T-helper 2 cell treated with Interferon-gamma antibody and Interleukin-4, amounts not matched to agents 100 ng/mL and 5 ng/mL, for 36 hours (primary cell): Measurements from ENCODE around the gene TAS2R38. TPM values are rescaled to one million over a fixed set of nuclear protein-coding genes. Genes with fewer than 3 reads are reported as not detected.
"Not testable (repeated sequence)": the region's sequence is repeated elsewhere in the genome, so short reads cannot be mapped to it uniquely, and the experiment has no call there.

Experiments used
- intact Hi-C: fragments of 100-400 bp; cut with micrococcal nuclease; formaldehyde crosslinking; loops from one replicate; pipeline ENCODE4 v1.15.1; 2023
- total RNA-seq: library from RNA; stranded (reverse); gene quantifications from 2 replicates; pipeline ENCODE4 v1.2.3, GENCODE V29; 2022

TAS2R38 gene
- total RNA-seq, result not detected in 2 replicates

- intact Hi-C loops, result loop anchor here (10.0 kb wide), 1 partner anchor 1031 kb away; no protein-coding TSS in a partner anchor
Observed at GRCh38 chr7:141973673-141974072, at the start of gene TAS2R38. TSS of gene TAS2R38 (minus strand) at chr7:141973773. CDS start at chr7:141973689, 84 bp downstream.

- intact Hi-C loops, result no loop called here
Observed at GRCh38 chr7:142018154-142018553, 44.6 kb upstream of the TAS2R38 start.

- intact Hi-C loops, result no loop called here
Observed at GRCh38 chr7:142017451-142017850, 43.9 kb upstream of the TAS2R38 start.

- intact Hi-C loops, result no loop called here
Observed at GRCh38 chr7:142012825-142013511, 39.4 kb upstream of the TAS2R38 start.

DNA sequence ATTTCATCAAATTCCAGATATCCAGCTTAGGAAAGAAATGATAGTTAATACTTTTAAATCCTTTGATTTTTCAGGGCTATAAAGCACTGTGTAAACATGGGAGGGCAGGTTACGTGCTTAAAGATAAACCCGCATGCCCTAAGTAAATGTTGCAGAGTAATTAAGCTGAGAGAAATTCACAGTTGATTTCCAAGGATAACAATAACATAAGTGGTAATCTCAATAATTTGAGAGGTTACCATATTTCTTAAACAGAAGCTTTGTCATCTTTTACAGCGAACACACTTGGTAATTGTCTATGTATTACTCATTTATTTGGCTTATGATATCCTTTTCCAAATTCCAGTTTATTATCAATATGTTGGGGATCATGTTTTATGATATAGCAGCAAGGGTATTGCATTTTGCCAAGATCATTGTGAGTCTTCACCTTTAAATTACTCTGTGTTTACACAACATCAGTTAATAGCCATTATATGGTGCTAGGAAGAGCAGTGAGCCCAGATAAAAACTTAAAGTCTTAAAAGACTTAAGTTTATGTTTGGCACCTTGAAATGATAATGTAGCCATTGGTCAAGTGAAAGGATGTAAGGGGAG, 37.5 kb upstream of the TAS2R38 start:
- intact Hi-C loops, result no loop called here

DNA sequence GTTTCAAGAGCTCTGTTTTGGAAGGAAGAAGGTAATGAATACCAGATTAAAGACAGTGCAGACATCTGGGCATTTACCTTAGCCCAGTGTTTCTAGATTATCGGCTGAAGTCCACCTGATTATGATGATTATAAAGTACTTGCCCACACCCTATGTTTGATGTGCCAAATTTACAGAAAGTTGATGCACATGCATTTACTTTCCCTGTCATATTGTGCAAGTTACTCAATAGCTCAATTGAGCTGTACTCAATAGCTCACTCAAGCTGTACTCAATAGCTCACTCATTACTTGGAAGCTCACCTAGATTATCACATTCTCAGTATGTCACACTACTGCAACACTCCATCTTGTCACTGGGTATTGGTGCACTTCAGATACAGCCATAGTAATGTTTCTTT, 35.6 kb upstream of the TAS2R38 start:
- intact Hi-C loops, result no loop called here

- intact Hi-C loops, result no loop called here
Observed at GRCh38 chr7:142006577-142006976, 33.0 kb upstream of the TAS2R38 start.

DNA sequence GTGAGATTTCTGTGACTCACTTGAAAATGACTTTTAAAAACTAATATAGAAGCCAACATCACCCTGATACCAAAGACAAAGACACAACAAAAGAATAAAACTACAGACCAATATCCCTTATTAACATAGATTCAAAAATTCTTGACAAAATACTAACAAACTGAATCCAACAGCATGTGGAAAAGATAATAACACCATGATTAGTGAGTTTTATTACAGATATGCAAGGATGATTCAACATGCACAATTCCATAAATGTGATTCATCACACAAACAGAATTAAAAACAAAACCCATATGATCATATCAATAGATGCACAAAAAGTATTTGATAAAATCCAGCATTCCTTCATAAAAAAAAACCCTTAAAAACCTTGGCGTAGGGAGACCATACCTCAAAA, 28.6 kb upstream of the TAS2R38 start:
- intact Hi-C loops, result no loop called here

DNA sequence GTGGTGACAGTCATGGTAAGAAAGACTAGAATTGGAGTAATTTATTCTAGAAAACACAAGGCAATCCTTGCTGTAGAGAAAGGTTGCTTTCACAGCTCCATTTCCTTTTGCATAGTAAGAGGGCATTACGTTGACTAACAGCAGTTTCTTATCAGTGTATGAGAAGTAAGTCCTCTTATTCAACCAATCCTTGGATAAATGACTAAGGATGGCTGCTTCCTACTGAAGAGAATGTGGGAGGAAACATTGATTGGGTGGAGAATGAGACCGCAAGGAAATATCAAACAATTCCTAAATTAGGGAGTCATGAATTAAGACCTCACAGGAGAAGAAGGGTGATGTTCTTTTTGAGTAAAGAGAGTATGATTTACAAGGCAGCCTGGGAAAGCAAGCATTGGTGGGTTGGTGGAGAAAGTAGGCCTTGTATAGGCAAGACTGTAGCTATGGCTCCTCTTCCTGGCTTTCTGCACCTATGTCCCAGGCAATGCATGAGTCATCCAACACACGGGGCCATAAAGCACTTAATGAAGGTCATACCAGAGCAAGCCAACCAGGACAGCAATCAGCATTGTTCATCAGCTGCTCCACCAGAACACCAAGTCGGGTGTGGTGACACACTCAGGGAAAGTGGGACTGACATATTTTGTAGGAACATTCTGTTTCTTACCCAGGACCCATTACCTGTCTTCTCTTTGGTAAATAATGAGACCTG, 27.7 kb upstream of the TAS2R38 start:
- intact Hi-C loops, result no loop called here

GRCh38 chr7:142000244-142000643, 26.7 kb upstream of the TAS2R38 start:
- intact Hi-C loops, result no loop called here

- intact Hi-C loops, result no loop called here
Observed at GRCh38 chr7:141999058-141999623, 25.6 kb upstream of the TAS2R38 start.

DNA sequence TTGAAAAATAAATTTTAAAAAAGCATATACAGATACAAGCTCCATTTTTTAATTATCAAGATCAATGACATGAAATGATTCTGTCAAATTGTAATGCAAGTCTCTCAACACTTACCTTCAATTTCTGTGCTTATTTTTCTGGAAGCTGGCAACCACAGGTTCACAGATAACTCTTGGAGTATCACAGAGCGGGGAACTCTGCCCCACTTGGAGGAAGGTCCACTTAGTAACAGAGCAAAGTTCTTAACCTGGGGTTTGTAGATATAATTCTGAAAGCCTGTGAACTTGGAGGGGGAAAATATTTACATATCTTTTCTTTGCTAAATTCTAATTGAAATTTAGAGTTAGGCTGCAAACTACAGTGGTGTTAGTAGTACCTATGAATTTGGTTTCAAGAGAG, 19.8 kb upstream of the TAS2R38 start:
- intact Hi-C loops, result no loop called here

GRCh38 chr7:141992688-141993087, 19.1 kb upstream of the TAS2R38 start:
- intact Hi-C loops, result no loop called here

DNA sequence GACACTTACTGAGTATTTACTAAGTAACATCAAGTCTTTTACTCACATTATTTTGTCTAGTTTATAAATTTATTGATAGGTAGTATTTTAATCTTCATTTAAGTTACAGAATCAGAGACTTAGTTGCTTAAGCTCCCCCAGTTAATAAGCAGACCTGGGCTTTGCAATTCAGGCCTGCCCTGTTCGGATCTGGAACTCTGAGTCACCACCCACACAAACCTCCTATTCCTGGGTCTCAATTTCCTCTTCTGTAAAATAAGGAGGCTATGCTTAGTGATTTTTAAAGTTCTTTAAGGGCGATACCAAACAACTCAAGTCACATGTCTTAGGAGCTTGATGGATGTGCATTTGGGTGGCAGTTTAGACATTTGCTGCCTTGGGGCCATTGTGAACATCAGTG, 18.6 kb upstream of the TAS2R38 start:
- intact Hi-C loops, result no loop called here

DNA sequence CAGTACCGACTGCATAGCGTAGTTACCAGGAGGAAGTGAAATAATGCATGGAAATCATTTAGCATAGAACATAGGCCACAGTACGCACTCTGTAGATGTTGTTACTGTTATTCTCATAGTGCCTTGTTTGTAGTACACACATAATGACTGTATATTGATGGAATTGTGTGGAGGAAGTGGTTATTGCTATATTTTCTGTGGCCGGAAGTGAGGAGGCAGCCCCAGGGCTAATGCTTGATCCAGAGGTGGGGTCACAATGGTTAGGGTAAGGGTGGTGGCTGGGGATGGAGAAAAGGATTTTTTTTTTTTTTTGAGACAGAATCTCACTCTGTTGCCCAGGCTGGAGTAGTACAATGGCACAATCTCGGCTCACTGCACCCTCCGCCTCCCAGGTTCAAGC, 17.6 kb upstream of the TAS2R38 start:
- intact Hi-C loops, result no loop called here

- intact Hi-C loops, result no loop called here
Observed at GRCh38 chr7:141990011-141990725, 16.6 kb upstream of the TAS2R38 start.

GRCh38 chr7:141987803-141988202, 14.2 kb upstream of the TAS2R38 start:
- intact Hi-C loops, result not testable (repeated sequence)

GRCh38 chr7:141986923-141987322, 13.3 kb upstream of the TAS2R38 start:
- intact Hi-C loops, result no loop called here

GRCh38 chr7:141985926-141986325, 12.4 kb upstream of the TAS2R38 start:
- intact Hi-C loops, result not testable (repeated sequence)

- intact Hi-C loops, result loop anchor here (5.0 to 10.0 kb wide), 3 partner anchors 153 to 1025 kb away; no protein-coding TSS in a partner anchor
Observed at GRCh38 chr7:141979568-141979967, 6.0 kb upstream of the TAS2R38 start.

GRCh38 chr7:141978351-141978750, 4.8 kb upstream of the TAS2R38 start:
- intact Hi-C loops, result loop anchor here (5.0 to 10.0 kb wide), 3 partner anchors 154 to 1026 kb away; no protein-coding TSS in a partner anchor
